ES-I3 (cell line): ENCODE data around the gene MAN2A1.

ENCODE experiments used
- H3K36me3 ChIP-seq: 2 replicates; pipeline ENCODE4 v1.6.1; 2013; ENCODE audit warnings: mild to moderate bottlenecking, low read length, control low read depth, moderate library complexity; ENCODE audit not compliant: insufficient read depth
- H3K4me1 ChIP-seq: 2 replicates; pipeline ENCODE4 v1.6.1; 2013; ENCODE audit warnings: mild to moderate bottlenecking, control low read depth, low read length; ENCODE audit not compliant: insufficient read depth
- H3K9ac ChIP-seq: 2 replicates; pipeline ENCODE4 v1.6.1; 2013; ENCODE audit warnings: low read depth, mild to moderate bottlenecking, low read length, moderate library complexity
- H3K9me3 ChIP-seq: 2 replicates; pipeline ENCODE4 v1.6.1; 2013; ENCODE audit warnings: mild to moderate bottlenecking, low read length, moderate library complexity; ENCODE audit not compliant: control insufficient read depth, insufficient read depth

Gene MAN2A1

GRCh38 chr5:109690975-109691574 is 1.3 kb downstream of the MAN2A1 start:
- H3K9me3 ChIP-seq, result 0 out of 2 replicates have a peak, but pooled peaks cover 5% of the 10 kb centered on the region
- H3K9ac ChIP-seq, result peak overlapping the region; percentile 59
- H3K4me1 ChIP-seq, result peaks cover 26% of the 10 kb centered on the region
- no peaks in the 10 kb centered on the region for H3K36me3 ChIP-seq

GRCh38 chr5:109691996-109692395 is 2.3 kb downstream of the MAN2A1 start:
- Histone ChIP-seq H3K4me1 (peaks cover 30% of the 10 kb centered on the region), H3K9ac (peak overlapping the region; percentile 59; the same call in 1 of the 2 replicates), H3K36me3 (no peaks in the 10 kb centered on the region)

GRCh38 chr5:109692852-109693251 is 3.1 kb downstream of the MAN2A1 start:
- Histone ChIP-seq H3K4me1 (peaks cover 37% of the 10 kb centered on the region), H3K36me3 (no peaks in the 10 kb centered on the region), H3K9me3 (0 out of 2 replicates have a peak, but pooled peaks cover 5% of the 10 kb centered on the region), H3K9ac (no peak overlapping the region)

More at GRCh38 chr5:109691996-109692395, 2.3 kb downstream of the MAN2A1 start:
- H3K9me3 ChIP-seq, result 0 out of 2 replicates have a peak, but pooled peaks cover 5% of the 10 kb centered on the region

- H3K4me1 ChIP-seq, result peaks cover 43% of the 10 kb centered on the region
- no peaks in the 10 kb centered on the region for H3K9me3 ChIP-seq
- no peak overlapping the region; the same call in 1 of the 2 replicates for H3K9ac ChIP-seq
Measured at GRCh38 chr5:109693535-109694400, 4.0 kb downstream of the MAN2A1 start.

GRCh38 chr5:109694451-109694891 is 4.7 kb downstream of the MAN2A1 start:
- Histone ChIP-seq H3K9ac (no peak overlapping the region), H3K36me3 (no peaks in the 10 kb centered on the region), H3K4me1 (peaks cover 43% of the 10 kb centered on the region), H3K9me3 (no peaks in the 10 kb centered on the region)

More at GRCh38 chr5:109693535-109694400, 4.0 kb downstream of the MAN2A1 start:
- no peaks in the 10 kb centered on the region for H3K36me3 ChIP-seq

- no peaks in the 10 kb centered on the region for H3K36me3 ChIP-seq
- peaks cover 43% of the 10 kb centered on the region for H3K4me1 ChIP-seq
- H3K9me3 ChIP-seq, result no peaks in the 10 kb centered on the region
- no peak overlapping the region for H3K9ac ChIP-seq
Measured at GRCh38 chr5:109695005-109695926, 5.5 kb downstream of the MAN2A1 start.

- Histone ChIP-seq H3K9ac (no peak overlapping the region), H3K4me1 (peaks cover 37% of the 10 kb centered on the region; the same call in 1 of the 2 replicates), H3K9me3 (no peaks in the 10 kb centered on the region), H3K36me3 (no peaks in the 10 kb centered on the region)
Measured at GRCh38 chr5:109697339-109697738, 7.6 kb downstream of the MAN2A1 start.

- no peaks in the 10 kb centered on the region for H3K36me3 ChIP-seq
- H3K9me3 ChIP-seq, result no peaks in the 10 kb centered on the region
- H3K4me1 ChIP-seq, result peaks cover 25% of the 10 kb centered on the region; the same call in 1 of the 2 replicates
- no peak overlapping the region for H3K9ac ChIP-seq
Measured at GRCh38 chr5:109700516-109701153, 10.9 kb downstream of the MAN2A1 start.

GRCh38 chr5:109701252-109701651 is 11.5 kb downstream of the MAN2A1 start:
- H3K9ac ChIP-seq, result no peak overlapping the region
- peaks cover 24% of the 10 kb centered on the region; the same call in 1 of the 2 replicates for H3K4me1 ChIP-seq
- H3K36me3 ChIP-seq, result no peaks in the 10 kb centered on the region
- H3K9me3 ChIP-seq, result no peaks in the 10 kb centered on the region

GRCh38 chr5:109701792-109702191 is 12.1 kb downstream of the MAN2A1 start:
- Histone ChIP-seq H3K36me3 (no peaks in the 10 kb centered on the region), H3K9ac (no peak overlapping the region), H3K9me3 (no peaks in the 10 kb centered on the region), H3K4me1 (peaks cover 21% of the 10 kb centered on the region; the same call in 1 of the 2 replicates)

GRCh38 chr5:109703166-109703565 is 13.4 kb downstream of the MAN2A1 start:
- Histone ChIP-seq H3K36me3 (no peaks in the 10 kb centered on the region), H3K9ac (no peak overlapping the region), H3K9me3 (no peaks in the 10 kb centered on the region), H3K4me1 (peaks cover 10% of the 10 kb centered on the region; the same call in 1 of the 2 replicates)

- Histone ChIP-seq H3K9ac (no peak overlapping the region), H3K36me3 (no peaks in the 10 kb centered on the region), H3K4me1 (peaks cover 8% of the 10 kb centered on the region; the same call in 1 of the 2 replicates), H3K9me3 (no peaks in the 10 kb centered on the region)
Measured at GRCh38 chr5:109703829-109704228, 14.1 kb downstream of the MAN2A1 start.

GRCh38 chr5:109704282-109704952 is 14.7 kb downstream of the MAN2A1 start:
- Histone ChIP-seq H3K9me3 (no peaks in the 10 kb centered on the region), H3K4me1 (peaks cover 8% of the 10 kb centered on the region; the same call in 1 of the 2 replicates), H3K9ac (no peak overlapping the region), H3K36me3 (no peaks in the 10 kb centered on the region)
